ENCODE results near the gene ANKRD34A. TPM values are rescaled to one million over a fixed set of nuclear protein-coding genes. Genes with fewer than 3 reads are reported as not detected.

The ANKRD34A gene
- 1.6 and 2.5 TPM in 2 replicates for total RNA-seq
- polyA plus RNA-seq (2012): 3.4 TPM

DNA sequence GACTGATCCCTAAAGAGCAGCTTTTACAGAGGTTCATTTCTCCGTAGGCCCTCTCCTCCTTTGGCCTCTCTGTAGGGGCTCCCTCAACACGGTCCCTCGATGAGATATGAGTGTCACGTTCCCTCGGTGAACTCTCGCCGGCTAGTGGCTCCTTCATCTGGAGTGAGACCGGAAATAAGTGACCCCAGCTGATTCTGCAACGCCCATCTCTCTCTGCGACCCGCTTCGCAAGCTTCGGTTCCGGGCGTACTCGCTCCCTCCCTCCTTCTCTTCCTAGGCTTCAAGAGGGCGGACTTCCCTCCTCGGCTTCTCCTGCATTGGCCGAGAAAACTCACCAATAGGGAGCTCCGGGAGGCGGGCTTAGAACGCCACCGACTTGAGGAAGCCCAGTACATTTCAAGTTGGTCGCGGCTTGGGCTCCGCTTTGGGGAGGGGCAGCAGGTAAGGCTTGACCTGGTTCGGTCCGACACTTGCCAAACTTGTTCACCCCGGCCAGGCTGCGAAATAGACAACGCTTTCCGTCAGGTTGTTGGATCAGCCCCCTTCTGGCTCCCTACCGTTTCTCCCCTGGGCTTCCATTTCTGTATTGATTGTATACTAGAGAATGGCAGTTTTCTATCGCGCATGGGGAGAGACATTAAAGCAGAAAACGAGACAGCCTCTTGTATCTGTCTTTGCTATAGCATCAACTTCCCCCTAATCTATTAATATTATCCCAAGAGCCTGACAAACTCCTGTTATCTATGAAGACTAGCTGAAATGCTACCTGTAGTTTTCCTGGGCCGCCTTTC is at the start of gene ANKRD34A, which contains the start of gene POLR3GL:
Gene ANKRD34A, minus strand, starts transcription at position 248 of the 791 bp plus-strand sequence. CDS start 2,816 bp downstream, outside the sequence.
Gene POLR3GL, plus strand, starts transcription at position 363 of the 791 bp plus-strand sequence. CDS start 10,176 bp downstream, outside the sequence.
- DNase-seq (ENCODE audit: low read depth): peak; percentile 98

DNA sequence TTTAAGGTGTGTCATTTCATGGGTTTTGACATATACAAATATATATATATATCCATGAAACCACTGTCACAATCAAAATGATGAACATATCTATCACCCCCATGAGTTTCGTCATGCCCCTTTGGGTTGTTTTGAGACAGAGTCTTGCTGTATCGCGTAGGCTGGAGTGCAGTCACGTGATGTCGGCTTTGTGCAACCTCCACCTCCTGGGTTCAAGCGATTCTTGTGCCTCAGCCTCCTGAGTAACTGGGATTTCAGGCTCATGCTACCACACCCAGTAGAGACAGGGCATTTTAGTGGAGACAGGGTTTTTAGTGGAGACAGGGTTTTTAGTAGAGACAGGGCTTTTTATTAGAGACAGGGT is 49.2 kb upstream of the ANKRD34A start:
- no peak for DNase-seq (ENCODE audit: low read depth)

DNA sequence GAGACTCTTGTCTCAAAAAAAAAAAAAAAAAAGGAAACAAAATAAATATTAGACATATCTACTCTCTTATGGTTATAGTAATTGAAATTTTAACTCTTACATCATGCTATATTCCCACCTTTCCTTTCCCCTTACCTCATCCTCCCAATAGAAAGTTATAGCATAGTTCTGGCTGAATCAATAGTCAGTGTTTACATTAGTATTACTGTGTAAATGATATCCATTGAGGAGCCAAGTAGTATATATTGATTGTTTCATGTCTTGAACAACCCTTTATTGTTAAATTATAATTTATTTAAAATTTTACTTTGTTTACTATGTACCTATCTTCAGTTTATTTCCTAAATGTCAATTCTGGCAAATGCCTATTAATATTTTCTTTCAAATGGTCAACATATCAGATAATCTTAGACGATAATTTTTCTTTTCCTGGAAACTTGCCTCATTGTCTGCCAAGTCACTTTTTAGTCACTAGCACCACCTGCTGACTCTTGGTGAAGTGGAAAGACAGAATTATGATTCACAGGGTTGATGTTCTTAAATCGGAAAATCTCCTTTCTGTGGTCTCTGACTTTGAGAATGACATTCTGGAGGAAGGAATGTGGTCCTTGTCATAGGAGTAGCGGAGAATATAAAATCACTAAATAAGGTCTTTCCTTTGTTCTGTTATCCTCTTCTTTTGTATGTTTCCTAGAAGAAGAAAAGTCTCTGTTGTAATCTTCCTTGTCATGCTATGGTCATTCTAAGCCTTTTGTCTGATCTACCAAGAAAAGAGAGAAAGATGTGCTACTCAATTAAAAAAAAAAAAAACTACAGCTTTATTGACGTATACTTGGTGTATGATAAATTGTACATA is 48.6 kb upstream of the ANKRD34A start:
- peak; percentile 89 for DNase-seq (ENCODE audit: low read depth)

DNA sequence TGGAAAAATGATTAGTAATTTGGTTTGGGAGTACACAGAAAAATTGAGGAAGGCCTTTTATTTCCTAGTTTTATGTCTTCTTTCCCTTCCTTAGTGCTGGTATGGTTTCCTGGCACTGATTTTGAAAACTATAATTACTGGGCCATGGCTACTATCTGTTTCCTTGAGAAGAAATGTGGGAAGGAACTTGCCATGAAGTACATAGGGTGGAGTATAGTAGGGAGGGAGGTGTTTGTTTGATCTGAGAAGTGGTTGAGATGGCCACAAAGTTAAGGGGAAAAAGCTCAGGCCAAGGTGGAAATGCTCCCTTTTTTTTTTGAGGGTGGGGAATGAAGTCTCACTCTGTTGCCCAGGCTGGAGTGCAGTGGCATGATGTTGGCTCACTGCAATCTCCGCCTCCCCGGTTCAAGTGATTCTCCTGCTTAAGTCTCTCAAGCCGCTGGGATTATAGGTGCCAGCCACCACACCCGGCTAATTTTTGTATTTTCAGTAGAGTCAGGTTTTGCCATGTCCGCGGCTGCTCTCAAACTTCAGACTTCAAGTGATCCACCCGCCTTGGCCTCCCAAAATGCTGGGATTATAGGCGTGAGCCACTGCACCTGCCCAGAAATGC is 45.9 kb upstream of the ANKRD34A start:
- DNase-seq (ENCODE audit: low read depth): no peak

DNA sequence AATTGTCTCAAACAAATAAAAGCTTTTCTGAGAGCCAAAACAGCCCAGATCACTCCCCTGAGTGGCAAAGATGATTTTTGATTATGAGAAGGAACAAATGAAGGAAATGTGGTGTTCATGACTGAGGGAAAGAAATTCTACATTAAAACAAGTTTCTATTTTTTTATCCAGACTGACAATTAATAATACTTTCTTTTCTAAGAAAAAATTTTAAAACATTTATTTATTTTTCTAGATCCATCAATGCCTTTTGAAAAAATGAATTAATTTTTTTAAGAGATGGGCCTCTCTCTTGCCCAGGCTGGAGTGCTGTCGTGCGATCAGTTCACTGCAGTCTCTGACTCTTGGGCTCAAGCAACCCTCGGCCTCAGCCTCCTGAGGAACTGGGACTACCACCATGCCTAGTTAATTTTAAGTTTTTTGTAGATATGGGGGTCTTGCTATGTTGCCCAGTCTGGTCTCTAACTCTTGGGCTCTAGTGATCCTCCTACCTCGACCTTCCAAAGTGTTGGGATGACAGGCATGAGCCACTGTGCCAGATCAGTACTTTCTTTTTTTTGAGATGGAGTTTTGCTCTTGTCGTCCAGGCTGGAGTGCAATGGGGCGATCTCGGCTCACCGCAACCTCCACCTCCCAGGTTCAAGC is 43.2 kb upstream of the ANKRD34A start:
- DNase-seq (ENCODE audit: low read depth): no peak

- no peak for DNase-seq (ENCODE audit: low read depth)
These were observed 37.3 kb upstream of the ANKRD34A start for GRCh38 chr1:146001709-146002108.

GRCh38 chr1:145999321-146000024 is 35.1 kb upstream of the ANKRD34A start:
- DNase-seq (ENCODE audit: low read depth): no peak

GRCh38 chr1:145997718-145998023 is 33.3 kb upstream of the ANKRD34A start:
- no peak for DNase-seq (ENCODE audit: low read depth)

- DNase-seq (ENCODE audit: low read depth): no peak
These were observed 32.8 kb upstream of the ANKRD34A start for GRCh38 chr1:145997016-145997717.

DNA sequence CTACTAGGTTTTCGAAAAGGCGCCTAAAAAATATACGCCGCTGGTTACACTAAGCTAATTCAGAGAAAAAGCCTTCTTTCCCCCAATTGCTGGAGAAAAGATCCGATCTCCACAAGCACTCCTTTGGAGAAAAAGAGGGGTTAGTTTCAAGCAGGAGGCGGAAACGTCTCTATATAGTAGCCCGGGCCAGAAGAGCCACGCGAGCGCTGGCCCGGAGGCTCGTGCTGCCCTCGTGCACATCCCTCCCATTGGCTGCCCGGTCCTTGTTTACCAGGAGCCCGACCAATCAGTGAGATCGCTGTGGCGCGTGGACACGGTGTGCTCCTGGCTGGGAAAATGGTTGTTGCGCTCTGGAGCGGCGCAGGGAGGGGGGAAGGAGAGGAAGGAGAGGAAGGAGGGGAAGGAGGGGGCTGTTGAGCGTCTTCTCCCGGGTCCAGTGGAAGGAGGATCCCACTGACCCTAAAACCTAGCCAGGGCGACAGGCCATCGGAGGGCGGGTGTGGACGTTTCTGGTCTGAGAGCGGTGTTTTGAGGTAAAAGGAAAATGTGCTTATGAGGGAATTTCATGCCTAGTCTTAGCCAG is 32.1 kb upstream of the ANKRD34A start, which contains the start of gene TXNIP:
Gene TXNIP, minus strand, starts transcription at position 147 of the 583 bp plus-strand sequence. CDS start 313 bp downstream, outside the sequence.
- peak; percentile 100 for DNase-seq (ENCODE audit: low read depth)

GRCh38 chr1:145995964-145996432 is 31.6 kb upstream of the ANKRD34A start:
- DNase-seq (ENCODE audit: low read depth): no peak

DNA sequence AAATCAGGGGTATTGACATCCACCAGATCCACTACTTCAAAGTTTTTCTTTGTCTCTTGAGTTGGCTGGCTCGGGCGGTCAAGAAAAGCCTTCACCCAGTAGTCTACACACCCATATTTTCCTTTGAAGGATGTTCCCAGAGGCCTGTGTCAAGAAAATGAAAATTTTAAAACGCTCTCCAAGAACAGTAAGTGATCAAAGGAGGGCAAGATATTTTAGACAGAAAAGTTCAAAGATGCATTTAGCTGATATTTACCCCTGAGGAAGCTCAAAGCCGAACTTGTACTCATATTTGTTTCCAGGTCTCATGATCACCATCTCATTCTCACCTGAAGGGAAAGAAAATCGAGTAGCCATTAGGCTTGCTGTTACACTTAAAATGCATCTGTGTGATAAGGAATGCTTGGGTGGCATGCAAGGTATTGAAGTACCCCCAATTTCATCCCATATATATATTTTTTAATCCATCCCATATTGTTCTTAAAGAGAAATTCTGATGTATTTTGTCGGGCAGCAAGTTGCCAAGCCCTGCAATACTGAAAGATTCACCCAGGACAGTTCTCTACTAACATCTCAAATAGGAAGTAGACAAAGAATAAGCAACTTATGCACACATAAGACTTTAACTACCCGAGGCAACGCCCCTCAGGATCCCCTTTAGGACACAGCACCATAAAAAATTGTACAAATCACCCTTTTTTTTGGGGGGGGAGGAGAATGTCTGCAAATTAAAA is 30.9 kb upstream of the ANKRD34A start:
- no peak for DNase-seq (ENCODE audit: low read depth)

- DNase-seq (ENCODE audit: low read depth): peak; percentile 50
These were observed 30.2 kb upstream of the ANKRD34A start for GRCh38 chr1:145994391-145995120.

GRCh38 chr1:145993618-145994390 is 29.4 kb upstream of the ANKRD34A start:
- peak; percentile 38 for DNase-seq (ENCODE audit: low read depth)

- no peak for DNase-seq (ENCODE audit: low read depth)
These were observed 28.7 kb upstream of the ANKRD34A start for GRCh38 chr1:145992958-145993617.

- DNase-seq (ENCODE audit: low read depth): no peak
These were observed 28.1 kb upstream of the ANKRD34A start for GRCh38 chr1:145992502-145992936.

Measured in myocyte (in vitro differentiated cells).